Activated B cell treated with CpG ODN at 0.5 μM for 24 hours (primary cell): ENCODE measurements around the gene CDK6. TPM values are rescaled to one million over a fixed set of nuclear protein-coding genes. Genes with fewer than 3 reads are reported as not detected.

Source experiments
- ATAC-seq: fragments of 200-7000 bp; cut with Tn5 transposase; one replicate; pipeline ENCODE4 v1.10.0; 2021; ENCODE audit warnings: low read depth, mild to moderate bottlenecking, moderate library complexity
- CTCF ChIA-PET: fragments of 350-600 bp; sonication (Branson Sonifier 250); formaldehyde crosslinking; loops from one replicate; lab custom pipeline; 2021; ENCODE audit warnings: antibody characterized with exemption; lab: Charles Lee
- POLR2A ChIA-PET: fragments of 350-600 bp; sonication (Branson Sonifier 250); formaldehyde crosslinking; loops from one replicate; lab custom pipeline; 2021; ENCODE audit warnings: antibody characterized with exemption; lab: Charles Lee
- DNase-seq: peaks from one replicate; pipeline ENCODE4 v3.0.0; 2022
- H3K27ac Mint-ChIP-seq: one replicate; pipeline ENCODE4 v1.8.0; 2020; ENCODE audit warnings: mixed read lengths
- H3K27me3 Mint-ChIP-seq: one replicate; pipeline ENCODE4 v1.8.0; 2021; ENCODE audit warnings: mixed read lengths
- H3K36me3 Mint-ChIP-seq: one replicate; pipeline ENCODE4 v1.8.0; 2021; ENCODE audit warnings: low read depth, mixed read lengths
- H3K4me1 Mint-ChIP-seq: one replicate; pipeline ENCODE4 v1.8.0; 2021; ENCODE audit warnings: mixed read lengths
- H3K4me3 Mint-ChIP-seq: one replicate; pipeline ENCODE4 v1.8.0; 2020; ENCODE audit warnings: mild to moderate bottlenecking, mixed read lengths
- H3K9me3 Mint-ChIP-seq: one replicate; pipeline ENCODE4 v1.8.0; 2020; ENCODE audit warnings: mixed read lengths
- CTCF ChIP-seq: fragments of 200-600 bp; IDR thresholded peaks from one replicate; pipeline ENCODE4 v1.8.0; 2022; ENCODE audit warnings: antibody characterized with exemption, mild to moderate bottlenecking
- intact Hi-C: fragments of 100-400 bp; cut with micrococcal nuclease; formaldehyde crosslinking; loops from one replicate; pipeline ENCODE4 v1.15.1; 2024
- total RNA-seq: library from RNA; stranded (reverse); gene quantifications from 2 replicates; pipeline ENCODE4 v1.2.3, GENCODE V29; 2022

Gene CDK6
- total RNA-seq, 1 donor from 2014 or later: 30.5 TPM

GRCh38 chr7:92799446-92800211 lies 36.7 kb downstream of the CDK6 start:
- ChIA-PET POLR2A (no interaction called here), CTCF (interaction anchor here (1.0 kb wide), 1 partner anchor 33 kb away, joined by 5 read pairs; no protein-coding TSS in a partner anchor)
- no peak overlapping the region for H3K27ac Mint-ChIP-seq
- intact Hi-C loops: no loop called here
- TF ChIP-seq CTCF: no peak
- peaks cover 2% of the 10 kb centered on the region for H3K4me1 Mint-ChIP-seq
- no peak for ATAC-seq
- no peaks in the 10 kb centered on the region for H3K9me3 Mint-ChIP-seq
- DNase-seq: no peak
- no peak overlapping the region for H3K4me3 Mint-ChIP-seq
- no peaks in the 10 kb centered on the region for H3K27me3 Mint-ChIP-seq
- H3K36me3 Mint-ChIP-seq: no peaks in the 10 kb centered on the region

- DNase-seq (no peak), ATAC-seq (no peak)
- no peaks in the 10 kb centered on the region for H3K9me3 Mint-ChIP-seq
- ChIA-PET CTCF (no interaction called here), POLR2A (no interaction called here)
- no peak overlapping the region for H3K4me3 Mint-ChIP-seq
- TF ChIP-seq CTCF: no peak
- H3K27ac Mint-ChIP-seq: no peak overlapping the region
- intact Hi-C loops: loop anchor here (1.0 kb wide), 1 partner anchor 11 kb away; no protein-coding TSS in a partner anchor
- no peaks in the 10 kb centered on the region for H3K27me3 Mint-ChIP-seq
- no peaks in the 10 kb centered on the region for H3K36me3 Mint-ChIP-seq
- peaks cover 4% of the 10 kb centered on the region for H3K4me1 Mint-ChIP-seq
Measured at GRCh38 chr7:92798517-92799249, 37.7 kb downstream of the CDK6 start.

GRCh38 chr7:92797693-92798092 lies 38.7 kb downstream of the CDK6 start:
- TF ChIP-seq CTCF: no peak
- Mint-ChIP-seq H3K4me3 (no peak overlapping the region), H3K36me3 (no peaks in the 10 kb centered on the region), H3K9me3 (no peaks in the 10 kb centered on the region), H3K4me1 (peaks cover 13% of the 10 kb centered on the region), H3K27ac (no peak overlapping the region), H3K27me3 (no peaks in the 10 kb centered on the region)
- no peak for ATAC-seq
- DNase-seq: no peak
- POLR2A ChIA-PET: interaction anchor here (0.5 kb wide), 1 partner anchor 36 kb away, joined by 4 read pairs; no protein-coding TSS in a partner anchor
- CTCF ChIA-PET: no interaction called here
- intact Hi-C loops: loop anchor here (1.0 kb wide), 1 partner anchor 12 kb away; no protein-coding TSS in a partner anchor

GRCh38 chr7:92797284-92797683 lies 39.1 kb downstream of the CDK6 start:
- TF ChIP-seq CTCF: no peak
- ATAC-seq (no peak), DNase-seq (no peak)
- intact Hi-C loops: no loop called here
- ChIA-PET POLR2A (no interaction called here), CTCF (no interaction called here)
- H3K27me3 Mint-ChIP-seq: no peaks in the 10 kb centered on the region
- H3K27ac Mint-ChIP-seq: no peak overlapping the region
- H3K36me3 Mint-ChIP-seq: no peaks in the 10 kb centered on the region
- H3K4me3 Mint-ChIP-seq: no peak overlapping the region
- H3K9me3 Mint-ChIP-seq: no peaks in the 10 kb centered on the region
- H3K4me1 Mint-ChIP-seq: peaks cover 13% of the 10 kb centered on the region

- CTCF ChIA-PET: no interaction called here
- H3K9me3 Mint-ChIP-seq: peaks cover 3% of the 10 kb centered on the region
- intact Hi-C loops: no loop called here
Measured at GRCh38 chr7:92794831-92795230, 41.5 kb downstream of the CDK6 start.

More at GRCh38 chr7:92794831-92795230, 41.5 kb downstream of the CDK6 start:
- Mint-ChIP-seq H3K27me3 (no peaks in the 10 kb centered on the region), H3K27ac (no peak overlapping the region), H3K4me1 (peaks cover 20% of the 10 kb centered on the region), H3K4me3 (no peak overlapping the region), H3K36me3 (peaks cover 4% of the 10 kb centered on the region)
- DNase-seq (no peak), ATAC-seq (no peak)
- POLR2A ChIA-PET: no interaction called here
- no peak for TF ChIP-seq CTCF
